ENCODE measurements around the gene ARHGEF19.
A peak's percentile ranks its signal among the peaks of the same experiment; 100 is the strongest.

ARHGEF19 gene

GRCh38 chr1:16245476-16246196 is 33.2 kb upstream of the ARHGEF19 start (continued):
- TF ChIP-seq ZBTB44 (tag by site-specific recombination; IDR thresholded peaks at IDR 0.05) (no peak), ZNF350 (tag by site-specific recombination; IDR thresholded peaks at IDR 0.05) (no peak), ZFP3 (tag by site-specific recombination; IDR thresholded peaks at IDR 0.05; ENCODE audit: low read depth) (no peak), ZNF501 (tag by site-specific recombination; IDR thresholded peaks at IDR 0.05) (no peak), ZNF248 (tag by site-specific recombination; IDR thresholded peaks at IDR 0.05) (no peak), EGR2 (tag by site-specific recombination; IDR thresholded peaks at IDR 0.05; ENCODE audit: low read depth) (no peak), SP2 (tag by site-specific recombination; IDR thresholded peaks at IDR 0.05) (no peak), ZNF221 (tag by site-specific recombination; IDR thresholded peaks at IDR 0.05; ENCODE audit: borderline replicate concordance) (no peak), ZNF266 (tag by site-specific recombination; IDR thresholded peaks at IDR 0.05; ENCODE audit: low read depth) (no peak), ZNF10 (tag by site-specific recombination; IDR thresholded peaks at IDR 0.05) (no peak), ZNF302 (tag by site-specific recombination; IDR thresholded peaks at IDR 0.05; ENCODE audit: low read depth) (no peak)

- Histone ChIP-seq H3K4me1 (ENCODE audit: control insufficient read depth, insufficient read depth, low read length) (peaks cover 15% of the 10 kb centered on the region), H3K36me3 (ENCODE audit: control insufficient read depth in 2 of 2, insufficient read depth in 1 of 2, low read length in 2 of 2) (peaks cover 0 to 13% of the 10 kb centered on the region in 2 experiments; a peak in 1 of 3 replicates), H3K4me3 (ENCODE audit: low read depth, low read length) (no peak overlapping the region), H3K27ac (ENCODE audit: extremely low read depth, low read depth, low read length) (no peak overlapping the region), H3K9me3 (ENCODE audit: control insufficient read depth, insufficient read depth, low read depth, low read length) (no peaks in the 10 kb centered on the region)
- ChIA-PET CTCF (interaction anchor here (0.5 to 5.5 kb wide), 23 partner anchors 10 to 658 kb away, joined by 3 to 91 read pairs (median 4); partner anchors contain the start of gene FBXO42), POLR2A (no interaction called here)
- TF ChIP-seq ZBTB21 (tag by site-specific recombination; IDR thresholded peaks at IDR 0.05) (no peak), BCL6B (tag by site-specific recombination; IDR thresholded peaks at IDR 0.05) (no peak), ZNF660 (tag by site-specific recombination; IDR thresholded peaks at IDR 0.05) (no peak)
These were observed 32.3 kb upstream of the ARHGEF19 start for GRCh38 chr1:16244650-16245285.

GRCh38 chr1:16243936-16244649 is 31.6 kb upstream of the ARHGEF19 start:
- ChIA-PET POLR2A (no interaction called here), CTCF (interaction anchor here (0.5 to 5.5 kb wide), 27 partner anchors 10 to 657 kb away, joined by 3 to 91 read pairs (median 4); partner anchors contain the start of gene FBXO42)
- TF ChIP-seq ZNF660 (tag by site-specific recombination; IDR thresholded peaks at IDR 0.05) (0 out of 2 replicates have a peak, but pooled peaks have one; percentile 57), ZNF2 (tag by site-specific recombination; IDR thresholded peaks at IDR 0.05) (peak; percentile 35; the same call in 1 of the 2 replicates), ZNF747 (tag by site-specific recombination; IDR thresholded peaks at IDR 0.05) (no peak), ZNF223 (tag by site-specific recombination; IDR thresholded peaks at IDR 0.05) (no peak), ZSCAN30 (tag by site-specific recombination; IDR thresholded peaks at IDR 0.05) (peak; percentile 58), ZBTB17 (tag by site-specific recombination; IDR thresholded peaks at IDR 0.05) (peak; percentile 50), ZNF654 (tag by site-specific recombination; IDR thresholded peaks at IDR 0.05; ENCODE audit: low read depth) (peak; percentile 85), CTCF (tag by site-specific recombination; IDR thresholded peaks at IDR 0.05) (peak; percentile 77)
- Histone ChIP-seq H3K36me3 (ENCODE audit: control insufficient read depth in 2 of 2, insufficient read depth in 1 of 2, low read length in 2 of 2) (peaks cover 0 to 13% of the 10 kb centered on the region in 2 experiments; a peak in 1 of 3 replicates), H3K9me3 (ENCODE audit: control insufficient read depth, insufficient read depth, low read depth, low read length) (no peaks in the 10 kb centered on the region), H3K27ac (ENCODE audit: extremely low read depth, low read depth, low read length) (no peak overlapping the region), H3K4me3 (ENCODE audit: low read depth, low read length) (no peak overlapping the region), H3K4me1 (ENCODE audit: control insufficient read depth, insufficient read depth, low read length) (peaks cover 9% of the 10 kb centered on the region)

All from HEK293 (cell line).